HepG2 (cell line): ENCODE results near the gene MYO1E.

Source experiments
- ATM ChIP-seq: fragments of 450-650 bp; IDR thresholded peaks from 2 replicates; pipeline ENCODE4 v1.7.1; 2017; ENCODE audit warnings: mild to moderate bottlenecking, borderline replicate concordance
- CHD4 ChIP-seq: fragments of 200-600 bp; sonication (generic); IDR thresholded peaks from 2 replicates; pipeline ENCODE4 v1.7.0; 2017; ENCODE audit warnings: mild to moderate bottlenecking, low read length, borderline replicate concordance
- ELF4 ChIP-seq: sonication (generic); formaldehyde crosslinking; IDR thresholded peaks from 2 replicates; pipeline ENCODE4 v1.5.0; 2020; ENCODE audit warnings: missing genetic modification reagents, mild to moderate bottlenecking, moderate library complexity, borderline replicate concordance
- POLR2A ChIP-seq, 2 experiments: IDR thresholded peaks; 2 replicates each; pipeline ENCODE4 v1.6.1; 2011; ENCODE audit warnings: low read depth in 2 of 2, low read length in 2 of 2, mild to moderate bottlenecking in 1 of 2, moderate library complexity in 1 of 2; ENCODE audit not compliant: insufficient read depth in 1 of 2
- PRPF4 ChIP-seq: fragments of 200-400 bp; formaldehyde crosslinking; IDR thresholded peaks from 2 replicates; pipeline ENCODE4 v1.6.1; 2016; ENCODE audit warnings: low read length, low read depth; ENCODE audit not compliant: poor library complexity, severe bottlenecking
- SP1 ChIP-seq, 2 experiments: fragments of 450-650 bp in 1 of 2; sonication (generic) in 1 of 2; formaldehyde crosslinking in 1 of 2; IDR thresholded peaks; 2 replicates each; pipeline versions ENCODE4 v1.4.0 to v1.6.1; 2016 to 2020; ENCODE audit warnings: missing genetic modification reagents in 1 of 2
- ZFX ChIP-seq: sonication (generic); formaldehyde crosslinking; IDR thresholded peaks from 2 replicates; pipeline ENCODE4 v1.4.0; 2020; ENCODE audit warnings: mild to moderate bottlenecking, low read depth, missing genetic modification reagents, moderate library complexity
- TF ChIP-seq, protein P1 (sequence below): sonication (generic); formaldehyde crosslinking; IDR thresholded peaks from 2 replicates; pipeline ENCODE4 v1.5.0; 2020; ENCODE audit warnings: mild to moderate bottlenecking, missing genetic modification reagents, moderate library complexity

DNA sequence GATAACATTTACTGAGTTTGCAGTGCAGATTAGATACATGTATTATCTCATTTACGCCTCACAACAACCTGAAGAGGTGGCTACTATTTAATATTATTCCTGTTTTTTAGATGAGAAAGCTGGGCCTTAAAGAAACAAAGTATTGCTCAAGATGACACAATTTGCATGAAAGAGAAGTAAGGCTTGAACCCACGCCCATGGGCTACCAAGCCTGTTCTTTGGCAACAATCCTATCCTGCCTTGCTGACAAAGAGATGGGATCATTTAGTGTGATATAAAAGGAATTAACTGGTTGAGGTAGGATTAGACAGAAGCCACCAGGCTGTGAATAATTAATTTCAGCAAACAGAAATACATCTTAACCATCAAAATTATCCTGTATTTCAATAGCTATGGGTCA is 175.2 kb downstream of the MYO1E start:
- TF ChIP-seq PRPF4 (no peak), POLR2A (IDR thresholded peaks at IDR 0.05; ENCODE audit: insufficient read depth in 1 of 2, low read depth in 2 of 2, low read length in 2 of 2) (no peak), CHD4 (no peak), ZFX (no peak), ATM (no peak), SP1 (IDR thresholded peaks at IDR 0.05) (no peak), SP1 (CRISPR knock-in tag; IDR thresholded peaks at IDR 0.05) (no peak), ELF4 (CRISPR knock-in tag) (no peak)
- TF ChIP-seq, protein P1, sequence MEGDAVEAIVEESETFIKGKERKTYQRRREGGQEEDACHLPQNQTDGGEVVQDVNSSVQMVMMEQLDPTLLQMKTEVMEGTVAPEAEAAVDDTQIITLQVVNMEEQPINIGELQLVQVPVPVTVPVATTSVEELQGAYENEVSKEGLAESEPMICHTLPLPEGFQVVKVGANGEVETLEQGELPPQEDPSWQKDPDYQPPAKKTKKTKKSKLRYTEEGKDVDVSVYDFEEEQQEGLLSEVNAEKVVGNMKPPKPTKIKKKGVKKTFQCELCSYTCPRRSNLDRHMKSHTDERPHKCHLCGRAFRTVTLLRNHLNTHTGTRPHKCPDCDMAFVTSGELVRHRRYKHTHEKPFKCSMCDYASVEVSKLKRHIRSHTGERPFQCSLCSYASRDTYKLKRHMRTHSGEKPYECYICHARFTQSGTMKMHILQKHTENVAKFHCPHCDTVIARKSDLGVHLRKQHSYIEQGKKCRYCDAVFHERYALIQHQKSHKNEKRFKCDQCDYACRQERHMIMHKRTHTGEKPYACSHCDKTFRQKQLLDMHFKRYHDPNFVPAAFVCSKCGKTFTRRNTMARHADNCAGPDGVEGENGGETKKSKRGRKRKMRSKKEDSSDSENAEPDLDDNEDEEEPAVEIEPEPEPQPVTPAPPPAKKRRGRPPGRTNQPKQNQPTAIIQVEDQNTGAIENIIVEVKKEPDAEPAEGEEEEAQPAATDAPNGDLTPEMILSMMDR (CRISPR knock-in tag) = no peak
